Stimulated activated CD8-positive, alpha-beta memory T cell treated with anti-CD3 and anti-CD28 coated beads, Interleukin-12 subunit alpha, Interleukin-12 subunit beta, amount 100 ng/mL, for 4 hours (primary cell): ENCODE data around the gene GTF2IRD1.
A peak's percentile ranks its signal among the peaks of the same experiment; 100 is the strongest.
"Not testable (repeated sequence)": the region's sequence is repeated elsewhere in the genome, so short reads cannot be mapped to it uniquely, and the experiment has no call there.

Experiments
- DNase-seq: peaks from one replicate; pipeline ENCODE4 v3.0.0-alpha.2; 2020; ENCODE audit warnings: low read depth

The GTF2IRD1 gene

GRCh38 chr7:74604326-74605020 lies 150.8 kb downstream of the GTF2IRD1 start:
- no peak for DNase-seq

- peak; percentile 17 for DNase-seq
Observed at GRCh38 chr7:74606101-74606908, 152.6 kb downstream of the GTF2IRD1 start.

GRCh38 chr7:74606909-74607510 lies 153.3 kb downstream of the GTF2IRD1 start:
- no peak for DNase-seq

GRCh38 chr7:74612015-74612829 lies 158.5 kb downstream of the GTF2IRD1 start:
- DNase-seq: no peak

GRCh38 chr7:74615933-74616780 lies 162.5 kb downstream of the GTF2IRD1 start:
- no peak for DNase-seq

- no peak for DNase-seq
Observed at GRCh38 chr7:74617180-74617744, 163.6 kb downstream of the GTF2IRD1 start.

GRCh38 chr7:74619235-74619860 lies 165.6 kb downstream of the GTF2IRD1 start:
- no peak for DNase-seq

- DNase-seq: no peak
Observed at GRCh38 chr7:74622228-74622749, 168.6 kb downstream of the GTF2IRD1 start.

GRCh38 chr7:74623135-74623534 lies 169.4 kb downstream of the GTF2IRD1 start:
- DNase-seq: no peak

- no peak for DNase-seq
Observed at GRCh38 chr7:74625446-74625845, 171.7 kb downstream of the GTF2IRD1 start.

- DNase-seq: no peak
Observed at GRCh38 chr7:74627661-74628411, 174.1 kb downstream of the GTF2IRD1 start.

GRCh38 chr7:74632505-74632904 lies 178.8 kb downstream of the GTF2IRD1 start:
- DNase-seq: no peak

- DNase-seq: no peak
Observed at GRCh38 chr7:74633451-74633921, 179.8 kb downstream of the GTF2IRD1 start.

GRCh38 chr7:74637745-74638144 lies 184.0 kb downstream of the GTF2IRD1 start:
- DNase-seq: no peak

GRCh38 chr7:74650055-74650454 lies 196.3 kb downstream of the GTF2IRD1 start:
- DNase-seq: peak; percentile 69

- DNase-seq: not testable (repeated sequence)
Observed at GRCh38 chr7:74650493-74651132, 196.9 kb downstream of the GTF2IRD1 start.

- DNase-seq: not testable (repeated sequence)
Observed at GRCh38 chr7:74651133-74651504, 197.4 kb downstream of the GTF2IRD1 start.
